GM08714 (cell line): ENCODE results near the gene MTA1.

Experiments used
- H3K4me3 ChIP-seq: fragments of 200-500 bp; sonication (Bioruptor generic); 2 replicates; pipeline ENCODE4 v1.5.1; 2014; ENCODE audit warnings: mild to moderate bottlenecking, low read length, inconsistent platforms
- ZNF274 ChIP-seq: IDR thresholded peaks from 2 replicates; pipeline ENCODE4 v1.6.1; 2012; ENCODE audit warnings: mild to moderate bottlenecking, low read depth, low read length

MTA1 gene

GRCh38 chr14:105501504-105502291 is 82.1 kb downstream of the MTA1 start:
- H3K4me3 ChIP-seq = no peak overlapping the region
- no peak for TF ChIP-seq ZNF274

- no peak for TF ChIP-seq ZNF274
- H3K4me3 ChIP-seq = no peak overlapping the region
Observed at GRCh38 chr14:105502446-105503295, 83.0 kb downstream of the MTA1 start.

- no peak for TF ChIP-seq ZNF274
- H3K4me3 ChIP-seq = no peak overlapping the region
Observed at GRCh38 chr14:105503296-105503640, 83.6 kb downstream of the MTA1 start.

- H3K4me3 ChIP-seq = no peak overlapping the region
- TF ChIP-seq ZNF274 = no peak
Observed at GRCh38 chr14:105503935-105504692, 84.5 kb downstream of the MTA1 start.

- TF ChIP-seq ZNF274 = no peak
- no peak overlapping the region for H3K4me3 ChIP-seq
Observed at GRCh38 chr14:105505101-105505500, 85.5 kb downstream of the MTA1 start.

- no peak for TF ChIP-seq ZNF274
- no peak overlapping the region for H3K4me3 ChIP-seq
Observed at GRCh38 chr14:105507247-105507646, 87.6 kb downstream of the MTA1 start.

- TF ChIP-seq ZNF274 = no peak
- H3K4me3 ChIP-seq = no peak overlapping the region
Observed at GRCh38 chr14:105508069-105508468, 88.4 kb downstream of the MTA1 start.

GRCh38 chr14:105508601-105509000 is 89.0 kb downstream of the MTA1 start:
- no peak overlapping the region for H3K4me3 ChIP-seq
- TF ChIP-seq ZNF274 = no peak

GRCh38 chr14:105517096-105517495 is 97.5 kb downstream of the MTA1 start:
- no peak for TF ChIP-seq ZNF274
- no peak overlapping the region for H3K4me3 ChIP-seq

GRCh38 chr14:105519946-105520698 is 100.5 kb downstream of the MTA1 start:
- no peak for TF ChIP-seq ZNF274
- no peak overlapping the region for H3K4me3 ChIP-seq
